Measurements from ENCODE around the gene BRINP2.

- TF ChIP-seq TAF1 (conservative IDR thresholded peaks at IDR 0.05) = no peak
- TF ChIP-seq CTCF (IDR thresholded peaks at IDR 0.05; ENCODE audit: low read depth, low read length, missing input control) = no peak
- TF ChIP-seq RXRA (IDR thresholded peaks at IDR 0.05) = no peak
- TF ChIP-seq YY1 (IDR thresholded peaks at IDR 0.05) = no peak
- no peak for TF ChIP-seq SP1 (IDR thresholded peaks at IDR 0.05)
- no peak for TF ChIP-seq EGR1 (IDR thresholded peaks at IDR 0.05; ENCODE audit: low read depth in 2 of 2)
- TF ChIP-seq REST (IDR thresholded peaks at IDR 0.05) = no peak
- no peak for TF ChIP-seq FOXA2 (IDR thresholded peaks at IDR 0.05)
These were observed 1.5 kb downstream of the BRINP2 start for GRCh38 chr1:177172272-177172671.
